NT2/D1 (cell line): ENCODE measurements around the gene BOC.

Experiments
- SUZ12 ChIP-seq: IDR thresholded peaks from 2 replicates; pipeline ENCODE4 v1.6.1; 2011; ENCODE audit not compliant: insufficient read length, insufficient read depth; ENCODE audit errors: extremely low read depth
- YY1 ChIP-seq: IDR thresholded peaks from 2 replicates; pipeline ENCODE4 v1.6.1; 2011; ENCODE audit not compliant: insufficient read length, insufficient read depth
- ZNF274 ChIP-seq: IDR thresholded peaks from 2 replicates; pipeline ENCODE4 v1.6.1; 2011; ENCODE audit warnings: mild to moderate bottlenecking, low read depth, low read length

GRCh38 chr3:113255100-113255853, 43.9 kb downstream of the BOC start:
- TF ChIP-seq SUZ12 = no peak
- TF ChIP-seq YY1 = no peak
- no peak for TF ChIP-seq ZNF274
